Activated CD8-positive, alpha-beta T cell treated with anti-CD3 and anti-CD28 coated beads, Interleukin-2, amount 10 ng/mL, durations not matched to agents 7 days and 5 days (primary cell): ENCODE measurements around the gene DUSP6. TPM values are rescaled to one million over a fixed set of nuclear protein-coding genes. Genes with fewer than 3 reads are reported as not detected.

ENCODE experiments used
- ATAC-seq: fragments of 150-1000 bp; cut with Tn5 transposase; one replicate; pipeline ENCODE4 v1.10.0; 2021; ENCODE audit warnings: moderate library complexity
- CTCF ChIA-PET: fragments of 350-600 bp; sonication (Branson Sonifier 250); formaldehyde crosslinking; loops from one replicate; lab custom pipeline; 2021; ENCODE audit warnings: antibody characterized with exemption; lab: Charles Lee
- POLR2A ChIA-PET: fragments of 350-600 bp; sonication (Branson Sonifier 250); formaldehyde crosslinking; loops from one replicate; lab custom pipeline; 2021; ENCODE audit warnings: antibody characterized with exemption; lab: Charles Lee
- DNase-seq: peaks from one replicate; pipeline ENCODE4 v3.0.0-alpha.2; 2020
- H3K27ac Mint-ChIP-seq: one replicate; pipeline ENCODE4 v1.8.0; 2021; ENCODE audit warnings: mild to moderate bottlenecking, mixed read lengths
- H3K27me3 Mint-ChIP-seq: one replicate; pipeline ENCODE4 v1.8.0; 2021; ENCODE audit warnings: low read depth, mixed read lengths
- H3K36me3 Mint-ChIP-seq: one replicate; pipeline ENCODE4 v1.8.0; 2021; ENCODE audit warnings: low read depth, mixed read lengths
- H3K4me1 Mint-ChIP-seq: one replicate; pipeline ENCODE4 v1.8.0; 2021; ENCODE audit warnings: low read depth, mixed read lengths
- H3K4me3 Mint-ChIP-seq: one replicate; pipeline ENCODE4 v1.8.0; 2021; ENCODE audit warnings: mild to moderate bottlenecking, mixed read lengths
- H3K9me3 Mint-ChIP-seq: one replicate; pipeline ENCODE4 v1.8.0; 2022; ENCODE audit warnings: mixed read lengths; ENCODE audit not compliant: insufficient read depth
- total RNA-seq, 2 experiments: library from RNA; stranded (reverse); gene quantifications; one replicate each; pipeline ENCODE4 v1.2.3, GENCODE V29; 2021

Gene DUSP6
- total RNA-seq, 2 experiments from 2014 or later = 116 to 119 TPM

GRCh38 chr12:89306827-89307473 lies 45.4 kb downstream of the DUSP6 start:
- no peak for ATAC-seq
- POLR2A ChIA-PET = no interaction called here
- DNase-seq = no peak
- CTCF ChIA-PET = no interaction called here
- Mint-ChIP-seq H3K4me1 (peaks cover 35% of the 10 kb centered on the region), H3K27ac (no peak overlapping the region), H3K36me3 (no peaks in the 10 kb centered on the region), H3K9me3 (no peaks in the 10 kb centered on the region), H3K27me3 (no peaks in the 10 kb centered on the region), H3K4me3 (no peak overlapping the region)

DNA sequence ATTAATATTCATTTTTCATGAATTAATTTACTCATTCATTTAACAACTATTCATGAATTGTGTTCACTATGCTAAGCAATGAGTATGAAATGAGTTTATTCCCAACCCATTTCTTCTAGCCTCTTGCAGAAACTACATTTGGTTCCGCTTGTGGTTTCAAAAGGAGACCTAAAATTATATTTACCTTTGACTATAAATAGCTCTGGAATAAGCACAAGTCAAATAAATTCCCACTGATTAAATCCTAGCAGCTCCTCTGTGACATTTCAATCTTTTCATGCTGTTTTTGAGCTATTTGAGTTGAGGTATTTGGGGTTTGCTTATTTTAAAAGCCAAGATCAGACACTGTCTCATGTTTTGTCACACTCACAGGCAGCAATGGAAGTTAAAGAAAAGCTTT lies 46.9 kb downstream of the DUSP6 start:
- H3K27me3 Mint-ChIP-seq = no peaks in the 10 kb centered on the region
- no peak overlapping the region for H3K4me3 Mint-ChIP-seq
- H3K4me1 Mint-ChIP-seq = peaks cover 35% of the 10 kb centered on the region
- no peaks in the 10 kb centered on the region for H3K9me3 Mint-ChIP-seq
- ATAC-seq (no peak), DNase-seq (no peak)
- POLR2A ChIA-PET = no interaction called here
- H3K27ac Mint-ChIP-seq = no peak overlapping the region
- CTCF ChIA-PET = no interaction called here
- no peaks in the 10 kb centered on the region for H3K36me3 Mint-ChIP-seq

DNA sequence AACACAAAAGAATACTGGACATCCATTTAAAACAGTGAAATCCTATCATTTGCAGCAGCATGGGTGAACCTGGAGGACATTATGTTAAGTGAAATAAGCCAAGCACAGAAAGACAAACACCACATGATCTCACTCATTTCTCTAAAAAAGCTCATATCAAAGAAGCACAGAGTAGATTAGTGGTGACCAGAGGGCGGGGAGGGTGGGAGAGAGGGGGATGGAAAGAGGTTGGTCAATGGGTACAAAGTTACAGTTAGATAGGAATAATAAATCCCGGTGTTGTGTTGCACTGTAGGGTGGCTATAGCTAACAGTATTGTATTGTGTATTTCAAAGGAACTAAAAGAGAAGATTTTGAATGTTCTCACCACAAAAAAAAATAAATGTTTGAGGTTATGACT lies 52.4 kb downstream of the DUSP6 start:
- Mint-ChIP-seq H3K27me3 (peaks cover 18% of the 10 kb centered on the region), H3K9me3 (no peaks in the 10 kb centered on the region), H3K27ac (no peak overlapping the region), H3K4me1 (no peaks in the 10 kb centered on the region), H3K4me3 (no peak overlapping the region), H3K36me3 (no peaks in the 10 kb centered on the region)
- ChIA-PET CTCF (no interaction called here), POLR2A (no interaction called here)
- DNase-seq = no peak
- no peak for ATAC-seq

GRCh38 chr12:89299417-89299816 lies 52.9 kb downstream of the DUSP6 start:
- H3K4me3 Mint-ChIP-seq = no peak overlapping the region
- CTCF ChIA-PET = no interaction called here
- ATAC-seq (no peak), DNase-seq (no peak)
- H3K4me1 Mint-ChIP-seq = no peaks in the 10 kb centered on the region
- H3K27ac Mint-ChIP-seq = no peak overlapping the region
- H3K9me3 Mint-ChIP-seq = no peaks in the 10 kb centered on the region
- POLR2A ChIA-PET = no interaction called here
- no peaks in the 10 kb centered on the region for H3K36me3 Mint-ChIP-seq
- H3K27me3 Mint-ChIP-seq = peaks cover 18% of the 10 kb centered on the region

Other genes starting within 250 kb of the DUSP6 start
- 10 to 100 TPM; 15.4 to 16.6 TPM for gene GALNT4, start 172.3 kb upstream of the DUSP6 start, total RNA-seq
- 10 to 100 TPM; 47.7 to 49.4 TPM for gene POC1B, start 173.5 kb upstream of the DUSP6 start, total RNA-seq